GM18868 (cell line): Measurements from ENCODE around the gene BANP.
A peak's percentile ranks its signal among the peaks of the same experiment; 100 is the strongest.

Experiments used
- ATAC-seq: cut with Tn5 transposase; IDR thresholded peaks from one replicate; pipeline ENCODE4 v1.9.1; 2021; ENCODE audit warnings: mild to moderate bottlenecking, moderate library complexity; ENCODE audit not compliant: unreplicated experiment

Gene BANP

DNA sequence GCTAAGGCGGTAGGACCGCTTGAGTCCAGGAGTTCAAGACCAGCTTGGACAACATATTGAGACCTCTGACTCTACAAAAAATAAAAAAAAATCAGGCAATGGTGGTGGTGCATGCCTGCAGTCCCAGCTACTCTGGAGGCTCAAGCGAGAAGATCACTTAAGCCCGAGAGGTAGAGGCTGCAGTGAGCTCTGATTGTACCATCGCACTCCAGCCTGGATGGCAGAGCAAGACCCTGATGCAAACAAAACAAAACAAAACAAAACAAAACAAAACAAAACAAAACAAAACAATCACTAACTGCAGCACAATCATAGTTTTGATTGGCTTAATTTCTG, 2.5 kb upstream of the BANP start:
- ATAC-seq, result no peak

DNA sequence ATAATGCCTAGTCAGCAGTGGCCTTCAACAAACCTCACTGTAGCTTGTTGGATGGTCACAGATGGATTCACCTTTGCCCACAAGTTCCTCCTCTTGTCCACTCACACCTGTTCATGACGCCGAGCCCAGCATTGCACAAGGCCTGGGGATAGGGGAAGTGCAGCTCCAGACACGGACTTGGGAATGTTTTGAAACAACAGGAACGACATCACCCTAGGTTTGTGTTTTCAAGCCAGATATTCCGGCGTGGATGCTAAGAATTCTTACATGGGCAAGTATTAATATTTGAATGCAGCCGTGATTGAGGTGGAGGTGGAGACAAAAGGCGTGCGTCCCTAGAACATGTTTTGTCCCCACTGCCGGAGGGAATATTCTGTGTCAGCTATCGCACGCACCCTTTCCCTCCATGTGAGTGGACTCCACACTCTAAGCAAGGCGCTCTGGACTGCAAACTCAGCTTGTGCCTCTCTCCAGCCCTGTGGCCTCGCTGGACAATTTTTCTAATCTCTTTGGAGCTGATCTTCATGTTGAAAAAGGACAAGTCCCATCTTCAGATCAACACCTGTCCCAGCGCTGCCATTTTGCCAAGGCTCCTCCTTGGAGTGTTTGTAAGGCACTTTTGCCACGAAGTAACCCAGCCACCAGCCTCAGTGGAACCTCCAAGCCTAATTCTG, 2.0 kb upstream of the BANP start:
- no peak for ATAC-seq

DNA sequence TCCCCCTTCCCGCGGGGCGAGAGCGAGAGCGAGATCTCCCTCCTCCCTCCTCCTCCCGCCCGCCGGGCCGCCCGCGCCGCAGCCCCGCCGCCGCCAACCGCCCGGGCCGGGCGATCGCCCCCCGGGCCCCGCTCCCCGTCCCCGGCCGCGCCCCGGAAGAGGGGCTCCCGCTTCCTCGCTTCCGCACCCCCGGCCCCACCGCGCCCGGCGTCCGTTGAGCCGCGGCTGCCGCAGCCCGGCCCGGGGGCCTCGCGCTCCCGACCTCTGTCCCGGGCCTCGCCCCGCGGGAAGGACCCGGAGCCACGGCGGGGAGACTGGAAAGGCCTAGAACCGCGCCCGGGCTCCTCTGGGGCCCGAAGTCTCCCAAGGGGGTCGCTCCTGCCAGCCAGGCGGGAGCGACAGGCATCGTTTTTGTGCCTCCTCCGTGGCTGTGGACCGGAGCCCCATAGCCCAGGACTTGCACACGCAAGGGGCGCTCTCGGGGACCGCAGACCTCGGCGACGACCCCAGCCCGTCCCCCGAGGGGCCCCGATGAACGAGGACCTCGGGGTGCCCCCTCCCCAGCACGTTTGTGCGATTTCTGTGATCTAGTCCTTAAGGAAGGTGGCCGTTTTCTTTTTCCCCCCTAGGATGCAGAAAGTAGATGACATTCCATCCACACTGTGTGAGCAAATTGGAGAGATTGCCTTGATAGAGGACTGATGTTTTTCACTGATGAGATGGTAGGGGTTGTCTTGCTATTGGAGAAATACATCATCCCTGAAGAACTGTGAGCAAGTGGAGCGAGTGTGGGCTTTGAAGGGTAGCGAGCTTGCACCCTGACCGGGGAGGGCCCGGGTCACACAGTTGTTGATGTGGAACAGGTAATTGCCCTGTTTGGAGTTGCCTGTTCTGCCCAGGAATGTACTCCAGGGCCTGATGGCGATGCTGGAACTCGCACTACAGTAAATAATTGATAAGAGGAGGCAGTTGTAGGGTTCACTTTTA, 611 bp downstream of the BANP start:
- peak; percentile 5 for ATAC-seq

DNA sequence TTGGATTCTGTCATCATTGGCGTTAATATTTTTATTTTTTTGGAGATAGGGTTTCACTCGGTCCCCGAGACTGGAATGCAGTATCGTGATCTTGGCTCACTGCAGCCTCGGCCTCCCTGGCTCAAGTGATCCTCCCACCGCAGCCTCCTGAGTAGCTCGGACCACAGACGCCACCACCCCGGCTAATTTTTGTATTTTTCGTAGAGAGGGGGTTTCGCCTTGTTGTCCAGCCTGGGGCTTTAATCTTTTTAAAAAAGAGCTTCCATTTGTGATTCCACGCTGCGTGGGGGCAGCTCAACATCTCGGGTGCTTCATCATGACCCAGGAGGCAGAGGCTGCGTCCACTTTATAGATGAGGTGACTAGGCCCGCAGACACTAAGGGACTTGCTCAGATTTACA, 1.5 kb downstream of the BANP start:
- ATAC-seq, result no peak

DNA sequence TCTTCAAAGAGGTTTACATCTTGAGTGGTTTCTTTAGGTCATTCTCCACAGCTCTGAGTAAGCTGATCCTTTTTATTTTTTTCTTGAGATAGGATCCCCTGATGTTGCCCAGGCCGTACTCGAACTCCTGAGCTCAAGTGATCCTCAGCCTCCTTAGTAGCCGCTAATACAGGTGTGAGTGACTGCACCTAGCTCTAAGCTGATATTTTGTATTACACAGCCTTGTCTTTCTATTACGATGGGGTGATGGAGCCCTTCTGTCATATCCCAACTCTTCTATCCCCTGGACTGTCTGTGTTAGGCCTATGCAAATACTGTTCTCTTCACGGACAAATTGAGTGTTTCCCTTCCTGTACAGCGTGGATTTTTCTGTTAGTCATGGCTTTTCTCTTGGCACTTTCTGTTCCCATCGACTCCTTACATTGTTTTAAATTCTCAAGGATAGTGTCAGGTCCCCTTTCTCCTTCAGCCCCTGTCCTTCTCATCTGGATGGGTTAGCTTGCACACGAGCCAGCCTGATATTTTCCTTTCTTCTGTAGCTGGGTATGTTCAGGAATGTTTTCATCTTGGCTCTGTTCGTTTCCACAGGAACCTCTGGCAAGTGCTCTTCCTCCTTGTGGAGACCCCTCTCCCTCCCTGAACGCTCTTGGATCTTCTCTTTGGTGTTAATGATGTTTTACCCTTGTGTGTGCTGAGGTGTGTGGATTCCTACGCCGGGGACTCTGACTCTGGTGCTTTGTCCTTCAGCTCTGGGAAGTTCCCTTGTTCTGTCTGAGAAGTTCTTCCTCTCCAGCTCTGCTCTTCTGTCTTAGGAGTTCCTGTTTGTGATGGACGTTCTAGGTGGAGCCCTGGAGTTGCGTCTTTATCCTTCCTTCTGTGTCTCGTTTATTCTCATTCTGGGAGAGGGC, 2.3 kb downstream of the BANP start:
- ATAC-seq, result no peak

DNA sequence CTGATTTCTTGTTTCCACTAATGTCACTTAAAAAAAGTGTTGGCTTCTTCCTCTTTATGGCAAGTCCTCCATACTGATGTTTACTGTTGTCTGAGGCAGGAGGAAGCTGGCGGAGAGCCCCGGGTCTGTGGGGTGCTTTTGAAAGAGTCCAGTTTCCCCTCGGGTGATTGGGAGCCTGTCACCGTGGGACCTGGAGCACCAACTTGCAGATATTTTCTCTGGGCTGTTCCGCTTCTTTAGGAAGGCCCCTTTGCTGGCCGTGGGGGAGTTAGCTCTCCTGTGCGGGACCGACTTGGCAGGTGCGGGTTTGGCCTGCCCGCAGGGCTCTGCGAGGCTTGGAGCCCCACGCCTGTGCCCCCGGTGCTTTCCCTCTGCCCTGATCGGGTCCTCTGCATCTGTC, 3.1 kb downstream of the BANP start:
- no peak for ATAC-seq

DNA sequence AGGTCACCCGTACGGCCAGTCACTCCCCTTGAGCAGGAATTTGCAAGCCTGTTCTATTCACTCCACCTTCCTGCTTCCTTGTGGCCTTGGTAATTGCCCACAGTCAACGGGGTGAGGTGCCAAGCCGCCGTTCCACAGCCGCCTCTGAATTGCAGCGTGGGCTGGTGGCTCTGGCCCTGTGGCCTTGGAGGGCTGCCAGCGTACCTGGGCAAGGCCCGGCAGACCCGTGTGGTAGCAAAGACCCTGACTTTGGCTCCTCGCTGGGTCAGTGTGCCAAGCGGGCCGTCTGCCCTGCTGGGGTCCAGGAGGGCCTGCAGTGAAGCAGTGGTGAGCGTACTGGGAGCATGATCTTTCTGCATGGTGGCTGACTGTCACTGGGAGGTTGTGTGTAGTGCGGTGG, 3.6 kb downstream of the BANP start:
- ATAC-seq, result no peak

DNA sequence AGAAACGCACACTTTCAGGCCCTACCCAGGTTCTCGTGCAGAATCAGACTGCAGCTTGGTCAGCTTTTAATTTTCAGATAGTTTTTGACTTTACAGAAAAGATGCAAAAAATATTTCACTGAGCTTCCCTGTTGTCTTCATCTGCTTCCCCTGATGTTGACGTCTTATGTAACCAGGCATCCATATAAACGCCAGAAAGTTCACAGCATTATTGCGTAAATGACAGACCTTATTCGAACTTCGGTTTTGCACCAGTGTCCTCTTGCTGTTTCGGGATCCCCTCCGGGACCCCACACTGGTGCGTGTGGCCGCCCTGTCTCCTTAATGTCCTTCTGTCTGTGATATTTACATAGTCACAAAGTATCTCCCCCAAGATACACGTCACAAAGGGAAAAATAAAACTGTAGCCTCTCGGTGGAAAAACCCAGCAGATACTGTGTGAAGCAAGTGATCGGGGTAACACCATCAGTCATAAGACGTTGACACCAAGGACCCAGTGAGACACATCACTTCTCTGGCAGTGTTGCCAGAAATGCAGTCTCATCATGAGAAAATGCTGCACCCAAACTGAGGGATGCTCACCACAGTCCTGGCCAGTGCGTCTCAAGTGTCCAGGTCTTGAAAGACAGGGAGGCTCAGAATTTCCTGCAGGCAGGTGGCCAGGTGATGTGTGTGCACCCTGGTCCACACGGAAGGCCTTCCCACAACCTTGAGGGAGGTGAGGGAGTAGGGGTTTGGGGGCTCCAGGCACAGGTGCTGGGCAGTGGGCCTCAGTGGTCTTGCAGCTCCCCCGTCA, 4.3 kb downstream of the BANP start:
- no peak for ATAC-seq

DNA sequence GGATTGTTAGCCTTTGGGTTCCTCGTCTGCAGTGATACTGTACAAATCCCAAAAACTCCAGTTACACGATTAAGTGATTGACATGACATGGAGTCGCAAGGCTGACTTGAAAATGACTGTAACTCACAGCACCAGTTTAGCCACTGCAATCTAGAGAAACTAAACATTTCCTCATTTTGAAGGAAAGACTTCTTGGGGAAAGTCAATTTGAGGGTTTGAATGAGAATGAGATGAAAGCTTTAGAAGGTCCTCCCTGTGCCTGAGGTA, 4.8 kb downstream of the BANP start:
- ATAC-seq, result no peak

DNA sequence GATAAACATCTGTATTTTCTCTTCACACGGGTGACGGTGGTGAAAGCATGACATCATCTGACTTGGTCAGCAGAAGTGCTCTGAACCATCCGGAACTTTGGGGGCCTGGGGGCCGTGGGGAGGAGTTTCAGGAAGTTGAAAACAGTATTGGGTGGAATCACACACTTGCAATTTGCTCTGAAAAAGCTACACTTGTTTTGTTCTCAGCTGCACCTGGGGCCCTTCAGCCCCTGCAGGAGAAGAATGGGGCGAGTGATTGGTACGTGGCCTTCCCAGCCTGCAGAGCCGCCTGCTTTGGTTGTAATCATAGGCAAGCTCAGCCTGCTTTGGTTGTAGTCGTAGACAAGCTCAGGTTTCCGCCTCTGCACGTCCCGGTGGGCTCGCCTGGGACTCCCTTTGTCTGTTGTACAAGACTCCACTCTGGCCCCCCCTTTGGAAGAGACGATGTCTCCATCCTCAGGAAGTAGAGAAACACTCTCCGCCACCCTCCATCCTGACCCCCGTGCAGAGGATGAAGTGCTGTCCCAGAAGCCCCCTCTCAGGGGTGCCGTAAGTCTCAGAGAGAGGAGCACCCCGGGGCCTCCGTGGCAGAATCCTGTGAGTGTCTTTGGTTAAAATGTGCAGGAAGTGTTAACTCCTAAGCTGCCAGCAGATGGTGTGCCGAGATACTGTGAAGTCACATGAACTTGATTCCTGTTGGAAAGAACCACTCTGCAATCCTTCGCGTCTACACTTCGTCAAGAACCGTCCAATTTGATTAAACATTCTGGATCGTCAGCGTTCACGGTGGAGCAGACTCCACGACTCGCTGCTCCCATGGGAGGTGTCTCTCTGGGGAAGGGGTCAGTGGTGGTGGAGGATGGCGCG, 5.4 kb downstream of the BANP start:
- peak; percentile 45 for ATAC-seq

DNA sequence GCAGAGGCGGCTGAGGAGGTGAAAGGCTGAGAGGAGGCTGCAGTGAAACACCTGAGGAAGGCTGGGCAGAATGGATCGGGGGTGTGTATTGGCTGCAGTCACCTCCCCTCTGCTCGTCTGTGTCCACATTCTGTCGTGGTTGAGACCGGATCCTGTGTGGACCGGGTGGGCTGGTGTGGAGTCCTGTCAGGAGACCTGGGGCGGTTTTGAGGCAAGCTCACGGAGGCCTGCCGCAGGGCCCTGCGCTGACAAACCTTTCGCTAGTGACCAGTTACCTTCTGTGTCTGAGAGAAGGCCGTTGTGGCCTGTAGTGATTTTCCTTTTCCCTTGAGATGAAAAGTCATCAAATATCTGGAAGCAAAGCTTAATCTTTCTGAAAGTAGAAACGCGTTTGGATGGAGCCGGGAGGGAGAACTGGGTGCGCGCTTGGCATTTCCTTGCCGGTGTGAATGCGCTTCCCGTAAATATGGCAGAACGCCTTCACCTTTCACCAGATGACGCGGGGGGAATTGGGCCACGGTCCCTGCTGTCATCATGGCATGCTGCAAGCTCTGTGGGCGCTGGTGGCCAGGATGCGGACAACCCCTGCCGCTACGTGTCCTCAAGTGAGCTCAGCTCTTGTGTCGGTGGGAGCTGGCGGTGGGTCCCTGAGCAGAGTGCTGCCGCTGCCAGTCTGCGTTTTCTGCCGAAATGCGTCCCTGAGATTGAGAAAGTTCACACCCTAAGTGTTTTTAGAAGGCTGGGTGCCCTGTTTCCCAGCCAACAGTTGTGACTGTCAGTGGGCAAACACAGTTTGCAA, 6.3 kb downstream of the BANP start:
- no peak for ATAC-seq

DNA sequence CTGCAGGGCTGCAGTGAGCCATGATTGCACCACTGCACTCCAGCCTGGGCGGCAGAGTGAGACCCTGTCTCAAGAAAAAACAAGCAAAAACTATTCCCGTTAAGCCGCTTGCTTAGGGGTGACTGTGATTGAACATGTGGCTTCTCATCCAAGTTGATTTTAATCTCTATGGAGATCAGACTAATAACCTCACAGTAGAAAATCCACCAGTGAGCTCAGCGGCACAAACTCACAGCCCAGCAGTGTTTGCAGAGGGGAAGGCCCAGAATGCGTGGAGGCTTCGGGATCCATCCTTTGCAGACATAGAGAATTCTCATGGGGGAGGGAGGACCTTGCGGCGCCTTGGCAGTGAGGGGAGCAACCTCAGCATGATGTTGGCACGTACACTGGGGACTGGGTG, 7.4 kb downstream of the BANP start:
- ATAC-seq, result no peak

DNA sequence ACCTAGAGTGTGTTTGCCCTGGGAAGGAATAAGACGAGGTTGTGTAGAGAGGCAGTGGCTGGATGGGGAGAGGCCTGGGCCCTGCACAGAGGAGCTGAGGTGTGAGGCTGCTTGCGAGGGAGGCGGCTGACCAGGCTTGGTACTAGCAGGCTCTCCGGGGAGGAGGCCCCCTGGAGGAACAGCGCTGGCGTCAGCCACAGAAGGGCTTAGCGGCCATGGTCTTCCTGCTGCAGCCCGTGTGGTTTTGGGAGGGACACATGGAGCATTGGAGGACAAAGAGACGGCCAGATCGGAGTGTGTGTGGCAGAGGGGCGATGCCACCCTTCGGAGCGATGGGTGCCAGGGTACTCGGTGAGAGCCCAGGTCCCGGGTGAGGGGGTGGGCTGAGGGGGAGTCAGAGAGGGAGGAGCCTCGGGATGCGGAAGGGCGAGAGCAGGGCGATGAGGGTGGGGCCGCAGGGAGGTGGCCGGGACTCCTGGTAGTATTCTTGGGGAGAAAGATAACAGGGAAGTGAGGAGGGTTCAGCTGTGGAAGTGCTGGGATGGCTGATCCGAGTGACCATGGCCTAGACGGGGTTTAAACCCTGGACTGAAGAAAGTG, 8.3 kb downstream of the BANP start:
- no peak for ATAC-seq

DNA sequence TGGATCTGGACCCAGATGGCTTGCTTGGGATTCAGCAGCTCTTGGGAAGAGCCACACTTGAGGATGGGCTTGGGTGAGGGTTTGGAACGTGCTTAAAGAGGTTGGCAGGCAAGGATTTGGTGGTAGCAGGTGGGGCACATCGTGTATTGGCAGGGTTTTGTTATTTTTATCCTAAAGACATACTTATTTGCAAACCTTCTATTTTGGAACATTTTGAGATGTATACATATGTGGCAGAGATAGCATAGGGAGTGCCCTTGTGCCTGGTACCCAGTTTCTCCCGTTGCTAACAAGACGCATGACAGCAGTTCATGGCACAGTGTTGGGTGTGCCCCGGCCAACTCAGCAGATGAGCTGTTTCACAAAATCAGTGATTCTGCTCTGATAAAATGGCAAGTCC, 9.1 kb downstream of the BANP start:
- no peak for ATAC-seq

DNA sequence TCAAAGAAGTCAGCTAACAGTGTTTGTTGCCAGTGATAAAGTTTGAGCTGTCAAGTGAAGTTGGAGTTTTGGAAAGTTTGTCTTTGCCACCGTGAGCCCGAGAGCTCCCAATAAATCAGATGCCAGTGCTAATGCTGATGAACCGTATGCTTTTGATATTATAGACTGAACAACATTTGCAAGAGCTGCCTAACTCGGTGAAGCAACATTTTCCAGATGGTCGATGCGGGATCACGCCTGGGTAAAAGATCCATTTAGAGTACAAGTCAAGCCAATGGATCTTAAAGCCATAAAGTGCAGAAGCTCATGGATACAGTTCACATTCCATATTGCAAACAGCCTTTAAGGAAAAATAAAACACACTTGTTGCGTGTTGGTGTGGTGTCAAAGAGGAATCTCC, 9.6 kb downstream of the BANP start:
- no peak for ATAC-seq

DNA sequence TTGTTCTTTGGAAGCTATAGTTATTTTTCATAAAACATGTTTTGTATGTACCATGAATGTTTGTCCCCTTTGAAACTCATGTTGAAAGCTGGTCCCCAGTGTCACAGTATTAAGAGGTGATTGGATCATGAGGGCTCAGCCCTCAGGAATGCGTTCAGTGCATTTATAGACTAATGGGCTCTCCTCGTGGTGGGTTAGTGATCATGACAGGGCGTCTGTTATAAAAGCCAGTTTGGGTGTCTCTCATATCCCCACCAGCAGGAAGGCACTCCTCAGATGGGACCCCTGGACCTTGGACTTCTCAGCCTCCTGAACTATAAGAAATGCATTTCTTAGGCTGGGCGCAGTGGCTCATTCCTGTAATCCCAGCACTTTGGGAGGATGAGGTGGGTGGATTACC, 10.4 kb downstream of the BANP start:
- no peak for ATAC-seq

DNA sequence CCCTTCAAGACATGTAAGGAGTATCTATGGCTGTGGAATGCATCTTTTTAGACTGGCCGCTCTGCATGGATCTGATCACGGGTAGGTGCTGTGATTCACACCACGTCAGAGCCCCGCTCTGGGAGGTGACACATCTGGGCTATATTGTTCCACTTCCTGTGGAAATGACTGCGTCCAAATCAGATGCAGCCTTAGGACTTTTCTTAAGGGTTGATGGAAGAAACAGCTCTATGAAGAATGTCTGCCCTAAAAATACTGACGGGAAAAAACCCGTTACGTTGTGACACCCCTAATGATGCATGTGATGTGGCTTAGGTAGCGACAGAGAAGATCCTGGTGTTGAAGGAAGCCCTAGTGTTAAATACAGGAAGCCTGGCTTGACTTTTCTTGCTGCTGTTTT, 12.2 kb downstream of the BANP start:
- ATAC-seq, result no peak

DNA sequence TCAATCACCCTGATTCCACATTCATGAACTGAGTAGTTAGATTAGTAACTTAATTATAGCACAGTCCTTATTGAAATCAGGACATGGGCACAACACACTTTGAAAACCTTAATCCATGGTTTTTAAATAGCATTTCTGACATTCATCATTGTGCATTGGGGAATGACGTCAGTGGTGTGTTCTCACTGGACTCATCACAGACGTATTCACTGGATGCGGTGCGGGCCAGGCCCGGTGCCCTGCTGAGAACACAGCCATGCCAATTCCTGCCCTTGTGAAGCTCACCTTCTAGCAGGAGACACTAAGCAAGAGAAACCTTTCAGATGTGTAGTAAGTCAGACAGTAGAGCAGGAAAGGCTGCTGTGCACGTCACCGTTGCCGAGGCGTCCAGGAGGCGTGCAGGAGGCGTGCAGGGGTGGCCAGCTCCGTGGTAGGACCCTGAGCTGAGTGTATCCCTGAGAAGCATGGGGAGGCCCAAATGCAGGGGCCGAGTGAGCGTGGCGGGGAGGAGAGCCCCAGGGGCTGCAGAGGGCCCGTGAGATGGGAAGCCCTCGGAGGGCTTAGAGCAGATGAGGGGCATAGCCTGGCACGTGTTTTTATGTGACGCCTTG, 12.9 kb downstream of the BANP start:
- no peak for ATAC-seq
